GM19397 (cell line): Measurements from ENCODE around the gene TBCD.

Source experiments
- ATAC-seq: cut with Tn5 transposase; IDR thresholded peaks from one replicate; pipeline ENCODE4 v1.9.1; 2021; ENCODE audit warnings: mild to moderate bottlenecking, moderate library complexity; ENCODE audit not compliant: unreplicated experiment

TBCD gene

DNA sequence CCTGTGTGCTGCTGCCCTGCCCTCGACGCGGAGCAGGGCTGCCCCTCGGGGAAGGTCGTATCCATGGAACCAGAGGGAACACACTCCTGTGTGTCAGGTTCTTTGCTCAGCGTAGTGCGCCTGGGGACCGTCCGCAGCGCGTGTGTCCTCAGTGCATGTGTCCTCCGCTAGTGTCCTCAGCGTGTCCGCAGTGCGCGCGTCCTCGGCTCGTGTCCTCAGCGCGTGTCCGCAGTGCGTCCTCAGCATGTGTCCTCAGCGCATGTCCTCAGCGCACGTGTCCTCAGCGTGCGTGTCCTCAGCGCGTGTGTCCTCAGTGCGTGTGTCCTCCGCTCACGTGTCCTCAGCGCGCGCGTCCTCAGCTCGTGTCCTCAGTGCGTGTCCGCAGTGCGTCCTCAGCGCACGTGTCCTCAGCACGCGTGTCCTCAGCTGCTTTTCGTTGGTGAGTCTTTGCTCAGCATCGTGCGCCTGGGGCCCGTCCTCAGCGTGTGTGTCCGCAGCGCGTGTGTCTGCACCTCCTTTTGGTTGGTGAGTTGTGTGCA lies 147.2 kb downstream of the TBCD start:
- no peak for ATAC-seq

DNA sequence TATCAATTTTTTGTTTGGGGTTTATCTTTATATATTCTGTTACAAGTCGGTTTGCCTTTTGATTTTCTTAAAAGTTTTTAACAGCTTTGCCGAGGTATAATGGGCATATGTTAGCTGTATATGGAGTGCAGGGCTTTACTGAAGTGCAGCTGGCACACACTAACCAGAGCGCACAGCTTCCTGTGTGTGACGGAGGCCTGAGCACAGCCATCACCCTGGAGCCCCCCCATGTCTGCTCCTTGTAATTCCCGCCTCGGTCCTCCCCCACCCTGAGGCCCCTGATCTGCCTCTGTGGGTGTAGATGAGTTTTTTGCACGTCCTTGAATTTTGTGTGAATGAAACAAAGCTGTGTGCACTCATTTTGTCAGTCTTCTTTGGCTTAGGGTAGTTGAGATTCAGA lies 148.1 kb downstream of the TBCD start:
- ATAC-seq: no peak

DNA sequence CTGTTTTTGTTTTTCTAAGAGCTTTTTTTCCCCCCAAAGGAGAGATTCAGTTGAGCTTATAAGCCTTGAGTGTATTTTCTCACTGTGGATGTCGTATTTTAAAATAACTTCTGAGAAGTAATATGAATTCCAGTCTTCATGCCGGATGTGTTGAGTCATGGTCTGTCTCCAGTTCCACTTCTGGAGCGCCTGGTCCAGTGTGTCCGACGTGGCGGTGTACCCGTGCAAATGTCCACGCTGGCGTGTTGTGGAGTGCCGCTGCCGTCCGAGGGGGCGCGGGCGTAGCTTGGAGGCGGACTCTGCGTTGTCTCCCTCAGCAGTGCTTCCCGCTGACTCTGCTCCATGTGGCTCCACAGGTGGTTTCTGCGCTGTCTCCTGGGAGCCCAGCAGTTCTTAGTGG lies 148.9 kb downstream of the TBCD start:
- no peak for ATAC-seq

DNA sequence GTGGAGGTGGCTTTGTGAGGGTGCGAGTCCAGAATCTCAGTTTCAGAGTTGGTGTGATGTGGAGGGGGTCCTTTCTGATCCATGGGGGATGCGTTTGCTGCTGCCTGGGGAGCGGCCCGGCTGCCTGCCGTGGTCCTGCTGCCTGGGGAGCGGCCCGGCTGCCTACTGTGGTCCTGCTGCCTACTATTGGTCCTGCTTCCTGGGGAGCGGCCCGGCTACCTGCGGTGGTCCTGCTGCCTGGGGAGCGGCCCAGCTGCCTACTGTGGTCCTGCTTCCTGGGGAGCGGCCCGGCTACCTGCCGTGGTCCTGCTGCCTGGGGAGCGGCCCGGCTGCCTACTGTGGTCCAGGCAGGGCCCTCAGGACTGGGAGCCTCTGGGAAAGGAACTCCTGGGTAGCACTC lies 149.5 kb downstream of the TBCD start:
- no peak for ATAC-seq

DNA sequence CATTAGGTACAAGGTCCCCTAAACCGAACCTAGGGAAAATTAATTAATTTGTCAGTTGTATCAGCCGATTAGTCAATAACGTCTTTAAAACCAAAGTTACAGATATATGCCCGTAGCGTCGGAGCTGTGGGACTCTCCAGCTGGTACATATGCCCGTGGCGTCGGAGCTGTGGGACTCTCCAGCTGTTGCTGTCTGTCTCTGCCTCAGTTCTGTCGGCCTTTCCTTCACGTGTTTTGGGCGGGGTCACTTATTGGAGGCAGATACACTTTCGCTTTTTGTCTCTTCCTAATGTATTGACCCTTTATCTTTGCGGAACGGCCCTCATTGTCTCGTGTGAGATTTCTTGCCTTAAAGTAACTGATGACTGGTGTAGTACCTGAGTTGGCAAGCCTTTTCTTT lies 150.0 kb downstream of the TBCD start:
- ATAC-seq: no peak

DNA sequence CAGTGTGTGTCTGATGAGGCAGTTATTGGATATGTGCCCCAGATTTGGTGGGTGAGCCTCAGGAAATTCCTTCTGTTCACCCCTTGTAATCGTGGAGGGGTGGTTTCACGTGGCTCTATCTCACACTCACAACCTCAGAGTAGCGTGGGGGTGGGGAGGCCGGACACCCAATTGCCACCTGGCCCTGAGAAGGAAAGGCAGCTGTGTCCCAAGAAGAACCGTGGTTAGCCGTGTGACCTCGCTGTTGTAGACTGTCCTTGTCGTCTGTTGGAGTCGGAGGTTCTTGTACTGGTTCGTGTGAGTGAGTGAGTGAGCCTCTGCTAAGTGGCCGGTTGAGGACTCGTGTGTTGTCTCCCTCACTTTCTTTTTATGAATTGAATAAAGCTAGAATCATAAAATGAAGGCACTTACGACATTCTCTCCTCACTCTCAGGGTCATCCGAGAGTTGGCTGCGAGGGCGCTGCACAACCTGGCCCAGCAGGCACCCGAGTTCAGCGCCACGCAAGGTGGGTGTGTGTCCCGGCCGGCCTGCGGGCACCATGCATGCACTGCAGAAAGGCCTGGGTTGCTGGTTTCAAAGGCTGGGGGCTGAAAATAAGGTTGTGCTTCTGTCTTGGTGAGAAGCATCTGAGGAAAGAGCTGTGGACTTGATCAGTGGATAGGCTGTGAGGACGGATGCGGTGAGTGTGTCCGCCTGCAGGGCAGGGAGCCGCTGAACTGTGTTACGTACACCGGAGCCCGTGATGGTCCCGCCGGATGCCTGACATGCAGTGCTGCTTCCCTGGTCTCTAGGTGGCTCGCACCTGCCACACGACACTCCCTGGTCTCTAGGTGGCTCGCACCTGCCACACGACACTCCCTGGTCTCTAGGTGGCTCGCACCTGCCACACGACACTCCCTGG lies 151.4 kb downstream of the TBCD start:
- no peak for ATAC-seq

DNA sequence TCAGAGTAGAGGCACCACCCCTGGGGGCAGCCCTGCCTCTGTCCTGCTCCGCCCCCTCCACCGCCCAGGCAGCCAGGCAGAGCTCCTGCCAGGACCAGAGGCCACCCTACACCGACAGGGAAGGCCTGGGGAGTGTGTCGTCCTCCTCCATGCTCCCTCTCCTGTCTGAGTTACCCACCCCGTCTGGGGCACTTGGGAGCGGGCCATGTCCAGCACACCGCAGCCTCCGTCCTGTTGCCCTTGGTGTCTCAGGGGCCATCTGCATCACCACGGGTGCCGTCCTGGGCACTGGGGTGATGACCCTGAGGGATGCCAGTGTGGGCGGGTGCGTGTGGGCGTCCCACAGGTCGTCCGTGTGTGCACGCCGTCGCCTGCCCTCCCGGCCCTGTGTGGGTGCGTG lies 153.3 kb downstream of the TBCD start:
- ATAC-seq: no peak

DNA sequence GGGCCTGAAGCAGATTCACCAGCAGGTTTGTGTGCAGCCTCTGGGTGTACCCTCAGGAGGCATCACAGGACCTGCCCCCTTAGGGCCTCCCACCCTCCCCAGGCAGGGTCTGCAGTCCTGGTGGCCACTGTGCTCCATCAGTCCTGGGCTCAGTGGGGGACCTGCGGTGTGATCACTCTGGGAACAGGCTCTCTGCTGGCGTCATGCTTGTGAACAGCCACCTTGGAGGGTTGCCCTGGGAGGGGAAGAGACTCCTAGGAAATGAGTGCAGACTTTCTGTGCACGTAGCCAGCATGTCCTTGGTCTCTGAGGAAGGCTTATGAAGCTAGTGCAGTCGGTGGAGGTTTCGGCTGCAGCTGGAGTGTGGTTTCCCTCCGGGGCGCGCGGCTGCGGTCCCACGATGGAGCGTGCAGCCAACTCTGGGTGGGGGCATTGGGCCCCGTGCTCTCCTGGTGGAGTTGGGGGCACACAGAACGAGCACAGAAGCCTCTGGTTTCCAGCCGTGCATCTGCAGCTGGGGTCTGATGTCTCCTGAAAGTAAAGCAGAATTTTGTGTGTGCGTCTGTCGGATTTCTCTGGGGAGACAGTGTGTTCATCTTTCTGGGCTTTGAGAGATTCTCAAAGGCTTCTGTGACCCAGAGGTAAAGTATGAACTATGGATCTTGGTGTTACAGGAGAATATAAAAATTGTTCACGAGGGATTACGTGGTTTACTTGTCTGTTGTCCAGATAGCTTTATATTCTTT lies 156.1 kb downstream of the TBCD start:
- no peak for ATAC-seq

DNA sequence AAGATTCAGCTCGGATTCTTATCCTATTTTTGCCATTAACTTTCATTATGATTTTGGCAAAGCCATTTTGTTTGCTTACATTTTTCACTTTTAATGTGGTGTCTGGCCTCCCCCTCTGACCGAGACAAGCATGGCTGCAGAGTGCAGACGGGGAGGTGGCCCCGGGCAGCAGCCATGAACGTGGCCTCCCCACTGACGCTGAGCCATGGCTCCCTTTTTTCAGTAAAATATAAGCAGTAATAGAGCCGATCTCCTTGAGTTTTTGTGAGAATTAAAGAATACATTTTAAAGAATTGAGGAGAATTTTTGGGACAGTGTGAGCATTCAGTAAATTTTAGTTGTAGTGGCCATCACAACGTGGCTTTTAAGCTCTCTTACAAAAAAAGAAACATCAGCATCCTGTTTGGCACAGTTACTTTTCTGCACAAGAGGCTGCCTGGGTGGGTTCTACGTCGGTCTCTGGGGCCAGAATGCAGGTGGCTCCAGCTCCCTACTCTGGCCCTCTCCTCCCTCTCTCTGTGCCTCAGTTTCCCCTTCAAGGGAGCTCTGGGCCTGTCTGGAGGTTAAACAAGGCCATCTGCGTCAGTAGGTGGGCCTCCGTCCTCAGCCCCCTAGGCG lies 156.8 kb downstream of the TBCD start:
- no peak for ATAC-seq

DNA sequence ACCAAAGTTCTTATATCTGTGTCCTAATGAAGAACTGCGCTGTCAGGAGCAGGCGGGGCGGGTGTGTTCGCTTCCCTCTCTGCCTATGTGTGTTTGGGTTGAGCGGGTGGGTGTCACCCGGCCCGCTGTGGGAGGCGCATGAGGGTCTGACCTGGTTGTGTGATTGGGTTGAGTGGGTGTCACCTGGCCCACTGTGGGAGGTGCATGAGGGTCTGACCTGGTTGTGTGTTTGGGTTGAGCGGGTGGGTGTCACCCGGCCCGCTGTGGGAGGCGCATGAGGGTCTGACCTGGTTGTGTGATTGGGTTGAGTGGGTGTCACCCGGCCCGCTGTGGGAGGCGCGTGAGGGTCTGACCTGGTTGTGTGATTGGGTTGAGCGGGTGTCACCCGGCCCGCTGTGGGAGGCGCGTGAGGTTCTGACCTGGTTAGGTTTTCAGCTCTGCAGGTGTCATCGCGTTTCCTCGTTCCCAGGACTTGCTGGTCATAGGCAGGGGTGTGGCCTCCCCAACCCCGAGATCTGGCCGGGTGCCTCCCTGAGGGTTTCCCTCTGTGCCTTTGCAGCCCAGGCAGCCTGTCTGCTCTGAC lies 157.5 kb downstream of the TBCD start:
- ATAC-seq: no peak

DNA sequence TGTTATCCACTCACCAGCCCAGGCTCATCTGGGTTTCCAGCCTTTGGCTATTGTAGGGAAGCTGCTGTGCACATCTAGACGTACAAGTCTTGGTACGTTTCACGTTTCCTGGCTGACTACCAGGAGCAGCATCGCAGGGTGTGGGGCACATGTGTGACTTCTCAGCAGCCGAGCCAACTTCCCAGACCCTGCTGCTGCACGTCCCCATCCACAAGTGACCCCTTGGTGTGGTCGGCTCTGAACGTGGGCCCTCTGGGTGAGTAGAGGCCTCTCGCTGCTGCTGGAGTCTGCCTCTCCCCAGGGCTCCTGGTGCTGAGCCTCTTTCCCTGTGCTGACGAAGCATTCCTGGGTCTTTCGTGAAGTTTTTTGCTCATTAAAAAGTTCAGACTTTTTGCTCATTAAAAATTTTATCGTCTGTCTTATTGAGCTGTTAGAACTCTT lies 158.2 kb downstream of the TBCD start:
- no peak for ATAC-seq

DNA sequence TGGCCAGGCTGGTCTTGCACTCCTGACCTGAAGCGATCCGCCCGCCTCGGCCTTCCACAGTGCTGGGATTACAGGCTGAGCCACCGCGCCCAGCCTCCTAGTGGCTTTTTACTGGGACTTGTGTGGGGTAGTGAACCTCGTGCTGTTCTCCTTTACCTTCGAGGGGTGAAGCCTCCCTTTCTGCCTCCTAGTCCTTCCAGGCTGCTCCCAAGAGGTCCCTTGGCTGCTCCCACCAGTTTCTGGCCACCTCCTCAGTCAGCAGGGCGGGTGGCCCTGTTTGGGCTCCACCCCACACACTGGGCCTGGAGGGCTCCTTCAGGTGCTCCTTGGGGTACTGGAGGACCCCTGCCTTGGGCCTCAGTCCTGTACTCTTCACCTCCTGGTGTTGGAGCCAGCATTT lies 158.9 kb downstream of the TBCD start:
- no peak for ATAC-seq

DNA sequence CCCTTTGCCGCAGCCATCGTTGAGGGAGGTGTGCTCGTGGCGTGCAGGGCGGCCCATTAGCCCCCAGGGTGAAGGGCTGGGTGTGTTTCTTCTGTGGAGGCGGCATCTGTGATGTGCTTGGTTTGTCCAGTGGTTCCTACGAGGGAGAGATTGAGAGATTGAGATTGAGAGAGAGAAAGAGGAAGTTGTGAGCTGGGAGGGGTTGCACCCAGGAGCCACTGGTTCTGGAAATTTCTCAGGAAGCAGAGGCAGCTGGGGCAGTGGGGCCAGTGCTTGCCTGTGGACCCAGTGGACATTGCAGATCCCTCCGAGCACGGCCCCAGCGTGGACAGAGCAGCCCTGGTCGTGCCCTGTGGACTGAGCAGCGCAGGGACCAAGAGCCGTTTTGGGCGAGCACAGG lies 160.0 kb downstream of the TBCD start:
- no peak for ATAC-seq

DNA sequence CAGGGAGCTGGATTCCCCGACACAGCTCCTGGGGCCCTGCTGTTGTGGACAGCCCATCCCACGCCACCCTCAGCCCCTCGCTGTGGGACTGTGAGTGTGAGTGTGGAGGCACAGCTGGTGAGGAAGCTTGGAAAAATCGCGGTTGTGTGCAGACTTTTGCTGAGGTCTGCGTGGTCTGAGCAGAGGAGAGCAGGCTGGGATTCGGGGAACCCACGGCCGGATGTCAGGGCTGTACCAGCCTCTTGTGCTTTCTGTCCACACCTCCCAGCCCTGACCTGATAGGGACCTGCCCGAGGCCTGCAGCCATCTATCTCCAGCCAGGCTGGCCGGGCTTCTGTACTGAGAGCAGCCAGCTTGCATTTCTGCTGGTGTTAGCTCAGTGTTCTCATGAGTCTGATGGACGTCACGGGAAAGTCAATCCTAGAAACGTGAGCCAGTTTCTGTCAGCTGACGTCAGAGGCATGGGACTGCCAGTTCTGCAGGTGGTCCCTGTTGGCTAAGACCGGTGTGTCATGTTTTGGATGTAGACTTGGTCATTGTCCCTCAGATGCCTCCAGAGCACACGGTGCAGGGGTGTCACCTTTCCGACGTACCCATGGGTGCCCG lies 160.7 kb downstream of the TBCD start:
- no peak for ATAC-seq

DNA sequence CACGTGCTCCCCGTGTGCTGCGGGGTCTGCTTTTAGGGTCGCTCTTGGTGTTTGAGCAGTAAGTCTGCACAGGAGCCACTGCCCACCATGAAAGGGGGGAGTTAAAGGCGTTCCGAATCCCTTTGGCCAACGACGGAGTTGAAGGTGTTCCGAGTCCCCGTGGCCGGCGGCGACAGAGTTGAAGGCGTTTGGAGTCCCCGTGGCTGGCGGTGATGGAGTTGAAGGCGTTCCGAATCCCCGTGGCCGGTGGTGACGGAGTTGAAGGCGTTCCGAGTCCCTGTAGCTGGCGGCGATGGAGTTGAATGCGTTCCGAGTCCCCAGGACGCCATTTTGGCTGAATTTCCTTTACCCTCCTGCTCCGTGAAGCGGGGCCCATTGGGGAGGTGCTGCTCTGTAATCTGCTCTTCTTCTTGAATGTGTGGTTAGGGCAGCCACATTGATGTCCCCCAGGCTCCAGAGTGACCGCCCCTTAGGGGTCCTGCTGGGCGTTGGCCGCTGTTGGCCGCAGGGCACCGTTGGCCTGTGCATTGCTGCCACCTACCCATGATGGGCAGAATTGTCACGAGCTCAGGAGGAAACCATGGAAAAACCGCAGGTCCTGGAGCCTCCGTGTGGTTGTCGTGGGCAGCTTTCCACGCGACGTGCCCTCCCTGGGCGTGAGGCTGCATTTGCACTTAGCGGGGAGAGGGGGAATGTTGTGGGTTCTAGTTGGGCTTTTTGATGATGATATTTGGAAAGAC lies 161.6 kb downstream of the TBCD start:
- ATAC-seq: no peak

DNA sequence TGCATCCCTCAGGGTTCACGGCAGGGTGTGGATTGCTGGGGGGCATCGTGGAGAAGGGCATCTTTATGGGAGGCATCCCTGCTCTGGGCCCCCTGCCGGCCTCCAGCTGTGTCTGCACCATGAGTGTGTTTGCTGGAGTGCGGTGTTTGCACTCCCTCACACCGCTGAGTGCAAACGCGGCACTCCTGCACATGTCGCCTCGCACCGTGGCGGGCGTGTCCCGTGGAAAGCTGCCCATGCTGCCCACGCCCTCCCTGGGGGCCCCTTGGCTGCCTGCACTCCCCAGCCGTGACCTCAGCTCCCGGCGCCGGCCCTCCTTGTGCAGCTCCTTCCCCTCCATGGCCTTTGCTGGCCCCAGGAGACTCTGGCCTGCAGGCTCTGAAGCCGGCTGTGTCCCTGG lies 162.5 kb downstream of the TBCD start:
- ATAC-seq: no peak

DNA sequence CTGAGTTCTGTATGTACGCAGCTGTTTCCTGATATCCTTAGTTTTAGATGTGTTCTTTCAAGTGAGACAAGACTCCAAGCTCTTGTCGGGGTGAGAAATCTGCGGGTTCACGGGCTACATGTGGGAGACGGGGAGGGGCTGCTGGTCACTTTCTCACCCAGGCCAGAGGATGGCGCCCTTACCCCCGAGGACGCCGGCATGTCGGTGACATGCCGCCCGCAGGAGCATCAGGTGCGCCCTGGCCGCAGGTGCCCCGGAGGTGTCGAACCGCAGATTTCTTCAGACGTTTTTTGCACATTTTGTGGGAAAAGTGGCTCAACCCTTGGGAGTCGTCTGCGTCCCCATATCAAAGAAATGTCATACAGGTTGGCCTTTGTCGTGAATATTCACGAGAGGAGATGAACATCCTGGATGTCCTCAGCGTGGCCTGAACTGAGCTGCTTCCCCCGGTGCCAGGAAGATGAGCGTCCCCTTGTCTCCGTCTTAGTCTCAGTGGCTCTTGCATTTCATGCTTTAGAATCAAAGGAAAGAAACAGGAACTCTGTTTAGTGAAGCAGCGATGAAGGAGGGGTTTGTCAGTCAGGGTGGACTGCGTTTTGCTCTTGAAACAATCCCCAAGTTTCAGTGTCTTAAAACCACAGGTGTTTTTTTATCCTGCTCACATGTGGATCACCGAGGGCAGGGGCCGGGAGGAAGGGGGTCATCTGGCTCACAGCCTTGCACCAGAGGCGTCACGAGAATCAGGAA lies 163.3 kb downstream of the TBCD start:
- ATAC-seq: no peak

DNA sequence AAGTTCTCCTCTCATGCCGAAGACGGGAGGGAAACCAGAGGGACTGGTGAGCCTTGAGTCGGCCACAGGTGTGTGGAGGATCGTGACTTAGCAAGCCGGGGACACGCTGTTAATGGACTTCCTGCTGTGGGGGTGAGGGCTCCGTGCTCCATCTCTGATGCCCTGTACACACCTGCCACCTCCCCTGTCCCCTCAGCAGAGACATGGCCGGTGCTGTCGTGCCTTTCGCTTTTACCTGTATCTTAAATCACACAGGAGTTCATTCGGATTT lies 163.8 kb downstream of the TBCD start:
- no peak for ATAC-seq

DNA sequence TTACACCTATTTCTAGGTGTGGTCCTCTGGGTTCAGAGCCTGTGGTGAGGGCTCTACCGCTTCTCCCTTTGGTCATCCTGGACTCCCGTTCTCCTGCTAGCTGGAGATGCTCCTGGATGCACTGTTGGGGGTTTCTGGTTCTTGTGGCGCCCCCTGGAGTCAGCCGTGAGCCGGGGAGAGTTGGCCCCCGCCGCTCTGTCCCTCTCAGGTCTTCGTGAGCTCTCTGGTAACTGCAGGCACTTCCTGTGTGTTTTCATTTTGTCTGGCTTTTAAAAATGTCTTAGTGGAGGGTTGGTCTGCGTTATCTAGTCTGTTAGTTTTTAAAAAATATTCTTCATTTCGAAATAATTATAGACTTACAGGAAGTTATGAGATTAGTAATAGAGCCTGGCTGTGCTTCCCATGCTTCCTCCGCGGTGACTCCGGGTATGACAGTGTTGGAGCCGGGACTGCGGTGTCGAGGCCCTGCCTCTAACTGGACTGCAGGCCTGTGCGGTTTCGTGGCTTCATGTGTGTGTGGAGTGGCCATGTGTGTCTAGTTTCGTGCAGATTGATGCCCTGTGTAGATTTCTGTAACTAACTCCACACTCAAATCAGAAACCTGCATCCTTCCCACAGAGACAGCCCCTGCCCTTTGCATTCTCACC lies 166.0 kb downstream of the TBCD start:
- no peak for ATAC-seq
